ENCODE data around the gene TPCN2.

Gene TPCN2

GRCh38 chr11:69113226-69113625, 64.5 kb downstream of the TPCN2 start:
- no peaks in the 10 kb centered on the region for H3K36me3 ChIP-seq (replicated peaks)
- no peak overlapping the region for H3K4me3 ChIP-seq (ENCODE audit: low read depth, low read length)
- in situ Hi-C loops (cut with HindIII; ENCODE audit: low pct_ligation_motif_present, low sequenced_read_pairs) = loop anchor here (10.0 to 25.0 kb wide), 2 partner anchors 122 to 549 kb away; no protein-coding TSS in a partner anchor
- DNase-seq = no peak
- H3K27me3 ChIP-seq (replicated peaks) = no peaks in the 10 kb centered on the region
- no peak overlapping the region for H3K27ac ChIP-seq
- TF ChIP-seq, protein P1, sequence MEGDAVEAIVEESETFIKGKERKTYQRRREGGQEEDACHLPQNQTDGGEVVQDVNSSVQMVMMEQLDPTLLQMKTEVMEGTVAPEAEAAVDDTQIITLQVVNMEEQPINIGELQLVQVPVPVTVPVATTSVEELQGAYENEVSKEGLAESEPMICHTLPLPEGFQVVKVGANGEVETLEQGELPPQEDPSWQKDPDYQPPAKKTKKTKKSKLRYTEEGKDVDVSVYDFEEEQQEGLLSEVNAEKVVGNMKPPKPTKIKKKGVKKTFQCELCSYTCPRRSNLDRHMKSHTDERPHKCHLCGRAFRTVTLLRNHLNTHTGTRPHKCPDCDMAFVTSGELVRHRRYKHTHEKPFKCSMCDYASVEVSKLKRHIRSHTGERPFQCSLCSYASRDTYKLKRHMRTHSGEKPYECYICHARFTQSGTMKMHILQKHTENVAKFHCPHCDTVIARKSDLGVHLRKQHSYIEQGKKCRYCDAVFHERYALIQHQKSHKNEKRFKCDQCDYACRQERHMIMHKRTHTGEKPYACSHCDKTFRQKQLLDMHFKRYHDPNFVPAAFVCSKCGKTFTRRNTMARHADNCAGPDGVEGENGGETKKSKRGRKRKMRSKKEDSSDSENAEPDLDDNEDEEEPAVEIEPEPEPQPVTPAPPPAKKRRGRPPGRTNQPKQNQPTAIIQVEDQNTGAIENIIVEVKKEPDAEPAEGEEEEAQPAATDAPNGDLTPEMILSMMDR (IDR thresholded peaks at IDR 0.05; ENCODE audit: low read depth, low read length, missing control alignments) = no peak

DNA sequence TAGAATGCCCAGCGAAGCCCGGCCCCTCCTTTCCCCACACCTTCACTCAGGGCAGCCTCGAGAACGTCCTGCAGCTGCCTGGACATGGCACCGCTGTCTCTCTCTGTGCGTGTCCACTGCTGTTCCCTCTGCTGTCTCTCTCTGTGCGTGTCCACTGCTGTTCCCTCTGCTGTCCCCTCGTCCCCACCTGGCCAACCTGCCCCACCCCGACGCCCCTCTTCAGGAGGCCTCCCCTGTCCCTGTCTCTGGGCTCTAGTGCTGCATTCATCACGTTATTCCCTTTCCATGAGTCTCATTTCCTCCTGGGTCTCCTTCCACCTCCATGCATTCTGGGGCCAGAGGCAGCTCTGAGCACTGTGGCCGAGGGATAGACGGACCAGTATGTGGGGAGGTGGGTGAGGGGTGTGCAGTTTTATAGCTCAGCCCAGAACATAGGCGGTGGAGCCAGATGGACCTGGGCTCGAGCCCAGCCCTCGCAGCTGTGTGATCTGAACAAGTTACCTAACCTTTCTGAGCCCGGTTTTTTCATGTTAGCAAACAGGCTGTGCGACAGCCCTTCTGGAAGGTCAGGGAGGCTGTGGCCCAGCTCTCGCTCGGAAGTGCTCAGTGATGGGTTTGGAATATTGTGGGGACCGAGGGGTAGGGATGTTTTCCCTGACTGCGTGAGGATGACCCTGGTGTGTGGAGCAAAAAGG, 65.1 kb downstream of the TPCN2 start:
- Histone ChIP-seq H3K36me3 (replicated peaks) (no peaks in the 10 kb centered on the region), H3K4me3 (ENCODE audit: low read depth, low read length) (no peak overlapping the region), H3K27me3 (replicated peaks) (no peaks in the 10 kb centered on the region), H3K27ac (no peak overlapping the region)
- TF ChIP-seq, protein P1 (IDR thresholded peaks at IDR 0.05; ENCODE audit: low read depth, low read length, missing control alignments) = no peak
- no peak for DNase-seq
- in situ Hi-C loops (cut with HindIII; ENCODE audit: low pct_ligation_motif_present, low sequenced_read_pairs) = loop anchor here (10.0 to 25.0 kb wide), 2 partner anchors 121 to 549 kb away; no protein-coding TSS in a partner anchor

DNA sequence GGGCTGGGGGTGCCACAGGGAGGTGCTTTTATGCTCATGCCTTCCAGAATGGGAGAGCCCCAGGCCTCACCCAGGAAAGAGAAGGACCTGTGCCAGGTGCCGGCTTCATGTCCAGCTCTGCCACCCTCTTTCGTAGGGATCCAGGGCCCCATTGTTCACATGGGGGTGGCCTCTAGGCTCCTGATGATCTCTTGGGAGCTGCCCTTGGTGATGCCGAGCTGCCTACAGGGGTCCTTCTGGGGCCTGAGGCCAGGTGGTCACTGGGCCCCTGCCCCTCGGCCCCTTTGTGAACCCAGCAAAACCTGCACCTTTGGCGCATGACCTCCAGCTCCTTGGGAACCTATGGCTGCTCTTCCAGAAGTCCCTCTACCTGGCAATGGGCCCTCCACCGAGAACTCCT, 65.6 kb downstream of the TPCN2 start:
- Histone ChIP-seq H3K27ac (no peak overlapping the region), H3K27me3 (replicated peaks) (no peaks in the 10 kb centered on the region), H3K36me3 (replicated peaks) (no peaks in the 10 kb centered on the region), H3K4me3 (ENCODE audit: low read depth, low read length) (no peak overlapping the region)
- in situ Hi-C loops (cut with HindIII; ENCODE audit: low pct_ligation_motif_present, low sequenced_read_pairs) = loop anchor here (10.0 to 25.0 kb wide), 2 partner anchors 120 to 548 kb away; no protein-coding TSS in a partner anchor
- no peak for DNase-seq
- TF ChIP-seq, protein P1 (IDR thresholded peaks at IDR 0.05; ENCODE audit: low read depth, low read length, missing control alignments) = no peak

DNA sequence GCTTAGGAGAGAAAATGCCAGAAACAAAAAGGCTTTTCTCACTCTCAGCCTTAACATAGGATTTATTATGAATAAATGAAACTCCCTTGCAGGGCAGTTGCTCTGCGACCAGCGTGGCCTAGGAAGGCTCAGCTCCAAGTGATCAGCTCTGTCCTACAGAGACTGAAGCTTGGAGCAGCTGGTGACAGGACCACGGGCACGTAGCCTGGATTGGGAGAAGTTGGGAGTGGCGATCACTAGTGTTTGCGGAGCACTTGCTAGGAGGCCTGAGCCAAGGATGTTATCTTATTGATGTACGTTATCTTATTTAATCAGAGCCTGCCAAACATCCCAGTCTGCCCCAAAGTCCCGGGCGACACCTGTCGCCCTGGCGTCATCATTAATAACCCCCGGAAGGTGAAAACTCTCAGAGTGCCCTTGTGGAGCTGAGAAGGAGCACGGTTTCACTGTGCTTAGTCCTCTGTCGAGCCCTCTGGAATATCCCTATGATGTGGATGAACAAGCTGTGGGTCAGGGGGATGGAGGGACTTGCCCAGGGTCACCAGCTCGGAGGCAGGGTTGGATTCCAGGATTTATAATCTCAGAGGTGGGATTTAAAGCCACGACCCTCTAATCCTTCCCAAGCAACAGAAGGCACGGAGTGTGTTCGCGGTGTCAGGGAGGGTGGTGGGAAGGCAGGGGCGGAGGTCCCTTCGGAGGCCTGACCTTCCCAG, 66.2 kb downstream of the TPCN2 start:
- no peaks in the 10 kb centered on the region for H3K36me3 ChIP-seq (replicated peaks)
- DNase-seq = no peak
- H3K27ac ChIP-seq = no peak overlapping the region
- in situ Hi-C loops (cut with HindIII; ENCODE audit: low pct_ligation_motif_present, low sequenced_read_pairs) = loop anchor here (10.0 to 25.0 kb wide), 2 partner anchors 120 to 547 kb away; no protein-coding TSS in a partner anchor
- no peaks in the 10 kb centered on the region for H3K27me3 ChIP-seq (replicated peaks)
- TF ChIP-seq, protein P1 (IDR thresholded peaks at IDR 0.05; ENCODE audit: low read depth, low read length, missing control alignments) = no peak
- no peak overlapping the region for H3K4me3 ChIP-seq (ENCODE audit: low read depth, low read length)

DNA sequence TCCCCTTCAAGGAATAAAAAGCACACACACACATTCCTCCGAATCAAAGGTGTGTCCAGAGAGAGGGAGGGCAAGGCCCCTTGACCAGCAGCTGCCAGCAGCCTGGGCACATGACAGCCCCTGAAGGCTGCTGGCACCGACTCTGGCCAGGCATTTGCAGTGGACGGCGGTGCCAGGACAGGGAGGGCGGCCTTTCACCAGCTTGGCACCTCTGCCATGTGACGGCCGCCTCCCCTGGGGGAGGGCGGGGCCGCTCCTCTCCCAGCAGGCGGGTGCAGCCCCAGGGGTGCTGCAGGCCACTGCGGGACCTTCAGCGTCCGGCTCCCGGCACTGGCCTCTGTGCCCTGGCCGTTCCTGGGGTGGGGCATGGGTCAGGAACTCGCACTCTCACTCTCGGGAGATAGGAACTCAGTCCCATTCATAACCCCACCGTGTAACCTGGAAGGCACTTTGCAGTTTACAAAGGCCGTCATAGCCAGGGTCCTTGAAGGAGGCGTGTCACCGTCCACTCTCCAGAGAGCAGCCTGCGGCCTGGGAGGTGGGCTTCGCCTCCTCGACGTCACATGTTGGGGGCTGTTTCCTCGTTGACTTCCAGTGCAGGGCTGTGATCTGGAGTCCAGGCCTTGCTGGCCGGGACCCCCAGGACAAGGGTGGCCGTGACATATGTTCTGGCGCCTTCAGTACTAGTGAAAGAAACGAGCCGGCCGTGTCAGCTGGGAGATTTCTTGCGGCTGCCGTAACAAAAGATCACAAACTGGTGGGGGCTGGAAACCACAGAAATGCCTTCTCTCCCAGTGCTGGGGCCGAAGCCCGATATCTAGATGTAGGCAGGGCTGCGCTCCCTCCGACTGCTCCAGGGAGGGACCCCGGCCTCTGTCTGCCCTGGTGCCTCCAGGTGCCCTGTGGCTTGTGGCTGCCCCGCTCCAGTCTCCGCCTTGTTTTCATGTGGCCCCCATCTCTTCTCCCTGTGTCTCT, 67.1 kb downstream of the TPCN2 start:
- DNase-seq = no peak
- Histone ChIP-seq H3K36me3 (replicated peaks) (no peaks in the 10 kb centered on the region), H3K27me3 (replicated peaks) (no peaks in the 10 kb centered on the region), H3K27ac (no peak overlapping the region), H3K4me3 (ENCODE audit: low read depth, low read length) (no peak overlapping the region)
- TF ChIP-seq, protein P1 (IDR thresholded peaks at IDR 0.05; ENCODE audit: low read depth, low read length, missing control alignments) = no peak
- in situ Hi-C loops (cut with HindIII; ENCODE audit: low pct_ligation_motif_present, low sequenced_read_pairs) = loop anchor here (10.0 to 25.0 kb wide), 2 partner anchors 119 to 546 kb away; no protein-coding TSS in a partner anchor
